H9 (cell line): Measurements from ENCODE around the gene DDX49. TPM values are rescaled to one million over a fixed set of nuclear protein-coding genes. Genes with fewer than 3 reads are reported as not detected.

ENCODE experiments used
- DNase-seq: peaks from one replicate; pipeline ENCODE4 v3.0.0-alpha.2; 2017
- H2AFZ ChIP-seq: one replicate; pipeline ENCODE4 v1.6.1; 2013; ENCODE audit warnings: mild to moderate bottlenecking, low read length, control low read depth, moderate library complexity
- H2AK5ac ChIP-seq: 2 replicates; pipeline ENCODE4 v1.6.1; 2013; ENCODE audit warnings: low read length, control low read depth, mixed read lengths; ENCODE audit not compliant: insufficient read length
- H2BK120ac ChIP-seq: one replicate; pipeline ENCODE4 v1.6.1; 2013; ENCODE audit warnings: low read depth, mild to moderate bottlenecking, low read length, control low read depth, inconsistent platforms; ENCODE audit not compliant: poor library complexity, severe bottlenecking
- H2BK12ac ChIP-seq: 2 replicates; pipeline ENCODE4 v1.6.1; 2013; ENCODE audit warnings: low read length, control low read depth, mixed read lengths, low read depth; ENCODE audit not compliant: insufficient read length
- H2BK15ac ChIP-seq: 2 replicates; pipeline ENCODE4 v1.6.1; 2013; ENCODE audit warnings: low read depth, low read length, control low read depth
- H2BK20ac ChIP-seq: one replicate; pipeline ENCODE4 v1.6.1; 2013; ENCODE audit warnings: low read depth, mild to moderate bottlenecking, low read length, control low read depth, inconsistent platforms; ENCODE audit not compliant: poor library complexity, severe bottlenecking
- H2BK5ac ChIP-seq: 2 replicates; pipeline ENCODE4 v1.6.1; 2013; ENCODE audit warnings: low read length, control low read depth, mixed read lengths; ENCODE audit not compliant: insufficient read length
- H3K14ac ChIP-seq: 2 replicates; pipeline ENCODE4 v1.6.1; 2013; ENCODE audit warnings: low read length, control low read depth; ENCODE audit not compliant: insufficient read depth
- H3K18ac ChIP-seq: 2 replicates; pipeline ENCODE4 v1.6.1; 2013; ENCODE audit warnings: low read depth, mild to moderate bottlenecking, mixed read lengths, low read length, control low read depth; ENCODE audit not compliant: insufficient read length
- H3K23ac ChIP-seq: 2 replicates; pipeline ENCODE4 v1.6.1; 2013; ENCODE audit warnings: low read length, control low read depth, mixed read lengths, low read depth; ENCODE audit not compliant: insufficient read length
- H3K23me2 ChIP-seq: 2 replicates; pipeline ENCODE4 v1.6.1; 2013; ENCODE audit warnings: low read depth, mild to moderate bottlenecking, mixed read lengths, low read length, control low read depth; ENCODE audit not compliant: insufficient read length, poor library complexity, severe bottlenecking
- H3K27ac ChIP-seq: 2 replicates; pipeline ENCODE4 v1.5.1; 2013; ENCODE audit warnings: low read length, control low read depth, mixed read lengths, low read depth; ENCODE audit not compliant: insufficient read length
- H3K27me3 ChIP-seq: 2 replicates; pipeline ENCODE4 v1.6.1; 2013; ENCODE audit warnings: low read length, control low read depth, inconsistent platforms; ENCODE audit not compliant: insufficient read depth
- H3K4ac ChIP-seq: 2 replicates; pipeline ENCODE4 v1.6.1; 2013; ENCODE audit warnings: low read depth, mild to moderate bottlenecking, control low read depth, inconsistent platforms, low read length, moderate library complexity
- H3K4me1 ChIP-seq: 2 replicates; pipeline ENCODE4 v1.6.1; 2013; ENCODE audit warnings: low read length, control low read depth, inconsistent platforms; ENCODE audit not compliant: insufficient read depth
- H3K4me2 ChIP-seq: 2 replicates; pipeline ENCODE4 v1.6.1; 2013; ENCODE audit warnings: low read length, control low read depth, mixed read lengths; ENCODE audit not compliant: insufficient read length, insufficient read depth
- H3K56ac ChIP-seq: 2 replicates; pipeline ENCODE4 v1.6.1; 2013; ENCODE audit warnings: low read depth, mild to moderate bottlenecking, mixed read lengths, low read length, control low read depth; ENCODE audit not compliant: insufficient read length
- H3K79me1 ChIP-seq: 2 replicates; pipeline ENCODE4 v1.6.1; 2013; ENCODE audit warnings: low read depth, mild to moderate bottlenecking, moderate library complexity, low read length, control low read depth, inconsistent platforms; ENCODE audit not compliant: insufficient read depth, poor library complexity, severe bottlenecking
- H3K79me2 ChIP-seq: 2 replicates; pipeline ENCODE4 v1.6.1; 2013; ENCODE audit warnings: low read length, control low read depth, inconsistent platforms; ENCODE audit not compliant: insufficient read depth
- H3K9ac ChIP-seq: 2 replicates; pipeline ENCODE4 v1.6.1; 2013; ENCODE audit warnings: low read length, control low read depth, mixed read lengths; ENCODE audit not compliant: insufficient read length; ENCODE audit errors: extremely low read depth
- H3K9me3 ChIP-seq: one replicate; pipeline ENCODE4 v1.6.1; 2013; ENCODE audit warnings: low read depth, low read length, inconsistent platforms; ENCODE audit not compliant: control insufficient read depth
- H3T11ph ChIP-seq: one replicate; pipeline ENCODE4 v1.6.1; 2013; ENCODE audit warnings: mild to moderate bottlenecking, low read length, control low read depth, inconsistent platforms
- H4K20me1 ChIP-seq: one replicate; pipeline ENCODE4 v1.6.1; 2013; ENCODE audit not compliant: control insufficient read depth, insufficient read length, insufficient read depth
- H4K5ac ChIP-seq: 2 replicates; pipeline ENCODE4 v1.6.1; 2013; ENCODE audit warnings: low read depth, mild to moderate bottlenecking, mixed read lengths, low read length, control low read depth; ENCODE audit not compliant: insufficient read length
- H4K8ac ChIP-seq: replicated peaks from 2 replicates; pipeline ENCODE4 v1.6.1; 2013; ENCODE audit warnings: low read length, control low read depth, mixed read lengths, low read depth; ENCODE audit not compliant: insufficient read length
- H4K91ac ChIP-seq: 2 replicates; pipeline ENCODE4 v1.6.1; 2013; ENCODE audit warnings: low read depth, mild to moderate bottlenecking, moderate library complexity, mixed read lengths, low read length, control low read depth; ENCODE audit not compliant: insufficient read length
- H3K27ac Mint-ChIP-seq, 3 experiments: 2 replicates in 2 of 3; 3 replicates in 1 of 3; pipeline ENCODE4 v1.8.0; 2020 to 2021; ENCODE audit warnings: mixed read lengths in 3 of 3, mild to moderate bottlenecking in 1 of 3, moderate library complexity in 1 of 3
- H3K27me3 Mint-ChIP-seq: 2 replicates; pipeline ENCODE4 v1.8.0; 2021; ENCODE audit warnings: low read depth, mild to moderate bottlenecking, moderate library complexity, mixed read lengths
- H3K36me3 Mint-ChIP-seq, 3 experiments: 2 replicates in 2 of 3; 3 replicates in 1 of 3; pipeline ENCODE4 v1.8.0; 2020 to 2021; ENCODE audit warnings: low read depth in 3 of 3, mixed read lengths in 3 of 3; ENCODE audit not compliant: insufficient read depth in 1 of 3
- H3K4me1 Mint-ChIP-seq, 2 experiments: 2 replicates each; pipeline ENCODE4 v1.8.0; 2020; ENCODE audit warnings: mixed read lengths in 2 of 2
- H3K4me3 Mint-ChIP-seq, 2 experiments: 2 replicates in 1 of 2; 3 replicates in 1 of 2; pipeline ENCODE4 v1.8.0; 2020 to 2021; ENCODE audit warnings: mild to moderate bottlenecking in 2 of 2, mixed read lengths in 2 of 2, moderate library complexity in 1 of 2
- H3K9me3 Mint-ChIP-seq, 2 experiments: 2 replicates in 1 of 2; 3 replicates in 1 of 2; pipeline ENCODE4 v1.8.0; 2020; ENCODE audit warnings: mild to moderate bottlenecking in 2 of 2, mixed read lengths in 2 of 2, moderate library complexity in 1 of 2
- WGBS: extraction: QIAGEN DNeasy Blood & Tissue Kit; methylation state at CpG from one replicate; pipeline ENCODE4 v1.1.7; 2013; ENCODE audit warnings: missing lambda C conversion rate, low lambda C conversion rate, mixed read lengths; ENCODE audit not compliant: insufficient read length; ENCODE audit errors: extremely low coverage; 5-methylcytosine and 5-hydroxymethylcytosine counted together
- total RNA-seq: library from RNA; stranded (reverse); gene quantifications from 2 replicates; pipeline ENCODE4 v1.2.1, GENCODE V29; 2021
- TF ChIP-seq, protein P1 (sequence below): fragments of 200-600 bp; sonication (generic); conservative IDR thresholded peaks from 3 replicates; pipeline ENCODE4 v1.8.0; 2021; ENCODE audit warnings: antibody characterized with exemption, mild to moderate bottlenecking

DDX49 gene
- total RNA-seq, 1 experiment from 2014 or later: 52.3 TPM

- Histone ChIP-seq H2BK120ac (no peak overlapping the region), H4K5ac (no peak overlapping the region), H2BK20ac (no peak overlapping the region), H3K56ac (no peak overlapping the region), H3K9me3 (no peaks in the 10 kb centered on the region), H4K91ac (no peak overlapping the region), H2BK5ac (no peak overlapping the region), H3K4me1 (no peaks in the 10 kb centered on the region), H3K27ac (no peak overlapping the region), H3K4me2 (no peak overlapping the region), H3K4ac (no peak overlapping the region), H2BK15ac (no peak overlapping the region), H3K9ac (no peak overlapping the region), H3T11ph (no peak overlapping the region), H4K8ac (no peak overlapping the region), H2AK5ac (no peak overlapping the region), H2AFZ (no peak overlapping the region), H3K79me2 (no peaks in the 10 kb centered on the region), H3K14ac (no peak overlapping the region), H4K20me1 (no peaks in the 10 kb centered on the region), H3K79me1 (no peaks in the 10 kb centered on the region), H2BK12ac (no peak overlapping the region), H3K23me2 (peaks cover 4% of the 10 kb centered on the region), H3K27me3 (no peaks in the 10 kb centered on the region), H3K18ac (no peak overlapping the region), H3K23ac (no peak overlapping the region)
- no CpG with 5 or more reads among the region's 9 CpGs for WGBS
- no peaks in the 10 kb centered on the region for H3K36me3 Mint-ChIP-seq
- TF ChIP-seq, protein P1, sequence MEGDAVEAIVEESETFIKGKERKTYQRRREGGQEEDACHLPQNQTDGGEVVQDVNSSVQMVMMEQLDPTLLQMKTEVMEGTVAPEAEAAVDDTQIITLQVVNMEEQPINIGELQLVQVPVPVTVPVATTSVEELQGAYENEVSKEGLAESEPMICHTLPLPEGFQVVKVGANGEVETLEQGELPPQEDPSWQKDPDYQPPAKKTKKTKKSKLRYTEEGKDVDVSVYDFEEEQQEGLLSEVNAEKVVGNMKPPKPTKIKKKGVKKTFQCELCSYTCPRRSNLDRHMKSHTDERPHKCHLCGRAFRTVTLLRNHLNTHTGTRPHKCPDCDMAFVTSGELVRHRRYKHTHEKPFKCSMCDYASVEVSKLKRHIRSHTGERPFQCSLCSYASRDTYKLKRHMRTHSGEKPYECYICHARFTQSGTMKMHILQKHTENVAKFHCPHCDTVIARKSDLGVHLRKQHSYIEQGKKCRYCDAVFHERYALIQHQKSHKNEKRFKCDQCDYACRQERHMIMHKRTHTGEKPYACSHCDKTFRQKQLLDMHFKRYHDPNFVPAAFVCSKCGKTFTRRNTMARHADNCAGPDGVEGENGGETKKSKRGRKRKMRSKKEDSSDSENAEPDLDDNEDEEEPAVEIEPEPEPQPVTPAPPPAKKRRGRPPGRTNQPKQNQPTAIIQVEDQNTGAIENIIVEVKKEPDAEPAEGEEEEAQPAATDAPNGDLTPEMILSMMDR: no peak
- no peak overlapping the region for H3K27ac Mint-ChIP-seq
- H3K9me3 Mint-ChIP-seq: peaks cover 0 to 2% of the 10 kb centered on the region in 2 experiments; a peak in 1 of 5 replicates
- DNase-seq: no peak
- H3K27me3 Mint-ChIP-seq: peaks cover 53% of the 10 kb centered on the region
- peaks cover 6 to 15% of the 10 kb centered on the region in 2 experiments; a peak in 3 of 4 replicates for H3K4me1 Mint-ChIP-seq
- H3K4me3 Mint-ChIP-seq: no peak overlapping the region
Observed at GRCh38 chr19:18945297-18945696, 25.8 kb downstream of the DDX49 start.
